B cell (primary cell): ENCODE results near the gene MGMT. TPM values are rescaled to one million over a fixed set of nuclear protein-coding genes. Genes with fewer than 3 reads are reported as not detected.

Experiments
- ATAC-seq: fragments of 200-7000 bp; cut with Tn5 transposase; one replicate; pipeline ENCODE4 v1.10.0; 2021; ENCODE audit warnings: low read depth, mild to moderate bottlenecking, moderate number of reproducible peaks, moderate library complexity
- CTCF ChIA-PET: fragments of 350-600 bp; sonication (Branson Sonifier 250); formaldehyde crosslinking; loops from one replicate; lab custom pipeline; 2021; ENCODE audit warnings: antibody characterized with exemption, inconsistent platforms; lab: Charles Lee
- POLR2A ChIA-PET: fragments of 350-600 bp; sonication (Branson Sonifier 250); formaldehyde crosslinking; loops from one replicate; lab custom pipeline; 2021; ENCODE audit warnings: antibody characterized with exemption; lab: Charles Lee
- DNase-seq: peaks from one replicate; pipeline ENCODE4 v3.0.0; 2013
- H2AFZ ChIP-seq: 2 replicates; pipeline ENCODE4 v1.6.1; 2012; ENCODE audit warnings: mild to moderate bottlenecking, low read depth, low read length; ENCODE audit not compliant: insufficient read depth, poor library complexity, severe bottlenecking
- H3K27ac ChIP-seq, 2 donors: 1 replicate in 1 of 2; 2 replicates in 1 of 2; pipeline ENCODE4 v1.5.1; 2012 to 2013; ENCODE audit warnings: low read length in 2 of 2, mild to moderate bottlenecking in 2 of 2, moderate library complexity in 1 of 2
- H3K27me3 ChIP-seq, 4 experiments: fragments of 200-600 bp in 1 of 4; sonication (generic) in 1 of 4; replicated peaks in 1 of 4; 1 replicate in 2 of 4; 2 replicates in 2 of 4; pipeline versions ENCODE4 v1.6.1 to v1.7.0; 2013 to 2016; ENCODE audit warnings: low read length in 3 of 4, mild to moderate bottlenecking in 2 of 4, mixed read lengths in 1 of 4, moderate library complexity in 1 of 4; ENCODE audit not compliant: insufficient read depth in 4 of 4, control insufficient read depth in 3 of 4; ENCODE audit errors: control extremely low read depth in 1 of 4
- H3K36me3 ChIP-seq, 2 experiments: replicated peaks in 1 of 2; 1 replicate in 1 of 2; 2 replicates in 1 of 2; pipeline versions ENCODE4 v1.6.1 to v1.7.1; 2013; ENCODE audit warnings: low read length in 1 of 2; ENCODE audit not compliant: insufficient read depth in 2 of 2, control insufficient read depth in 1 of 2; ENCODE audit errors: control extremely low read depth in 1 of 2, extremely low read depth in 1 of 2
- H3K4me1 ChIP-seq, 2 donors: fragments of 200-600 bp in 1 of 2; sonication (generic) in 1 of 2; 1 replicate in 1 of 2; 2 replicates in 1 of 2; pipeline versions ENCODE4 v1.5.1 to v1.6.1; 2013 to 2017; ENCODE audit warnings: low read length in 2 of 2; ENCODE audit not compliant: control insufficient read depth in 2 of 2, insufficient read depth in 2 of 2
- H3K4me2 ChIP-seq: replicated peaks from 2 replicates; pipeline ENCODE3; 2012; ENCODE audit warnings: mild to moderate bottlenecking, low read depth, low read length; ENCODE audit not compliant: poor library complexity, severe bottlenecking
- H3K4me3 ChIP-seq, 5 experiments: fragments of 200-600 bp in 1 of 5; sonication (generic) in 1 of 5; 1 replicate in 3 of 5; 2 replicates in 2 of 5; pipeline versions ENCODE4 v1.5.1 to v1.7.0; 2011 to 2016; ENCODE audit warnings: low read length in 4 of 5, mild to moderate bottlenecking in 4 of 5, low read depth in 2 of 5, control low read depth in 1 of 5, moderate library complexity in 1 of 5; ENCODE audit not compliant: insufficient read depth in 1 of 5; ENCODE audit errors: control extremely low read depth in 1 of 5, extremely low read depth in 1 of 5
- H3K79me2 ChIP-seq: fragments of 200-600 bp; sonication (generic); one replicate; pipeline ENCODE4 v1.6.0; 2016; ENCODE audit warnings: low read length; ENCODE audit not compliant: control insufficient read depth, insufficient read depth
- H3K9ac ChIP-seq: fragments of 200-600 bp; sonication (generic); 2 replicates; pipeline ENCODE4 v1.6.1; 2017; ENCODE audit warnings: mild to moderate bottlenecking, low read length, moderate library complexity
- H3K9me3 ChIP-seq, 3 donors: one replicate each; pipeline versions ENCODE4 v1.6.1 to v1.7.1; 2013; ENCODE audit warnings: low read length in 2 of 3; ENCODE audit not compliant: control insufficient read depth in 2 of 3, insufficient read depth in 1 of 3; ENCODE audit errors: control extremely low read depth in 1 of 3
- H4K20me1 ChIP-seq: 2 replicates; pipeline ENCODE4 v1.6.0; 2012; ENCODE audit warnings: mild to moderate bottlenecking, low read length; ENCODE audit not compliant: insufficient read depth, control insufficient read depth, poor library complexity, severe bottlenecking
- H3K27ac Mint-ChIP-seq: one replicate; pipeline ENCODE4 v1.8.0; 2021; ENCODE audit warnings: mixed read lengths
- H3K27me3 Mint-ChIP-seq: one replicate; pipeline ENCODE4 v1.8.0; 2021; ENCODE audit warnings: mixed read lengths
- H3K4me1 Mint-ChIP-seq: one replicate; pipeline ENCODE4 v1.8.0; 2021; ENCODE audit warnings: mixed read lengths
- H3K4me3 Mint-ChIP-seq: one replicate; pipeline ENCODE4 v1.8.0; 2021; ENCODE audit warnings: mixed read lengths
- H3K9me3 Mint-ChIP-seq: one replicate; pipeline ENCODE4 v1.8.0; 2022; ENCODE audit warnings: mixed read lengths; ENCODE audit not compliant: insufficient read depth
- CTCF ChIP-seq: fragments of 200-600 bp; IDR thresholded peaks from one replicate; pipeline ENCODE4 v1.8.0; 2022; ENCODE audit warnings: antibody characterized with exemption, mild to moderate bottlenecking
- EZH2 ChIP-seq: IDR thresholded peaks from 2 replicates; pipeline ENCODE4 v1.6.1; 2012; ENCODE audit warnings: borderline replicate concordance, low read depth, mild to moderate bottlenecking, moderate library complexity, low read length; ENCODE audit not compliant: insufficient read depth, poor library complexity, severe bottlenecking
- WGBS: methylation state at CpG from one replicate; pipeline ENCODE4 v1.1.5; 2013; ENCODE audit warnings: missing lambda C conversion rate; ENCODE audit not compliant: insufficient coverage; 5-methylcytosine and 5-hydroxymethylcytosine counted together
- intact Hi-C: fragments of 100-400 bp; cut with micrococcal nuclease; formaldehyde crosslinking; loops from one replicate; pipeline ENCODE4 v1.10.0; 2022
- polyA plus RNA-seq: library from polyadenylated mRNA; depleted of rRNA; stranded (reverse); fragments of >200 nt; gene quantifications from 2 replicates; pipeline ENCODE4 v1.2.3, GENCODE V29; 2012
- total RNA-seq, 2 donors: library from RNA; stranded (reverse); fragments of 120-200 nt in 1 of 2; gene quantifications; 1 replicate in 1 of 2; 2 replicates in 1 of 2; pipeline versions ENCODE4 v1.2.3 to v1.2.4, GENCODE V29; 2013 to 2022

MGMT gene
- total and polyA plus RNA-seq, 2 donors (not counting 1 experiment from before 2014, with no cell fraction given), result 16.6 to 87.7 TPM

- H3K4me1 ChIP-seq, result peaks cover 8 to 9% of the 10 kb centered on the region in 2 donors
- H3K27ac Mint-ChIP-seq, result no peak overlapping the region
- peaks cover 1 to 18% (median 8%) of the 10 kb centered on the region in 3 donors for H3K9me3 ChIP-seq
- H3K4me3 ChIP-seq, result no peak overlapping the region
- no peaks in the 10 kb centered on the region for H3K79me2 ChIP-seq
- no peak overlapping the region for H3K4me3 Mint-ChIP-seq
- no peak overlapping the region for H3K4me2 ChIP-seq
- peaks cover 15% of the 10 kb centered on the region for H3K4me1 Mint-ChIP-seq
- H3K36me3 ChIP-seq, result no peaks in the 10 kb centered on the region
- peaks cover 10% of the 10 kb centered on the region for H3K9me3 Mint-ChIP-seq
- WGBS, result 100% methylated on average over 15 of the region's 15 CpGs
- intact Hi-C loops, result no loop called here
- CTCF ChIA-PET, result no interaction called here
- ATAC-seq, result no peak
- DNase-seq, result no peak
- no peak overlapping the region for H3K9ac ChIP-seq
- no peak overlapping the region for H3K27ac ChIP-seq
- H3K27me3 ChIP-seq, result no peaks in the 10 kb centered on the region
- H2AFZ ChIP-seq, result no peak overlapping the region
- TF ChIP-seq CTCF (no peak), EZH2 (no peak)
- no peaks in the 10 kb centered on the region for H4K20me1 ChIP-seq
- H3K27me3 Mint-ChIP-seq, result no peaks in the 10 kb centered on the region
- POLR2A ChIA-PET, result no interaction called here
Observed at GRCh38 chr10:129629911-129630310, 162.9 kb downstream of the MGMT start.

GRCh38 chr10:129631006-129631405 is 164.0 kb downstream of the MGMT start:
- TF ChIP-seq EZH2 (no peak), CTCF (no peak)
- ChIA-PET POLR2A (no interaction called here), CTCF (no interaction called here)
- DNase-seq (no peak), ATAC-seq (no peak)
- H3K27ac ChIP-seq, result no peak overlapping the region
- H3K27me3 ChIP-seq, result no peaks in the 10 kb centered on the region
- no peaks in the 10 kb centered on the region for H3K36me3 ChIP-seq
- H3K9me3 ChIP-seq, result peaks cover 1 to 18% (median 8%) of the 10 kb centered on the region in 3 donors
- Mint-ChIP-seq H3K27me3 (no peaks in the 10 kb centered on the region), H3K4me1 (peaks cover 15% of the 10 kb centered on the region), H3K9me3 (peaks cover 10% of the 10 kb centered on the region), H3K4me3 (no peak overlapping the region), H3K27ac (no peak overlapping the region)
- H4K20me1 ChIP-seq, result no peaks in the 10 kb centered on the region
- WGBS, result 90% methylated on average over 3 of the region's 6 CpGs
- intact Hi-C loops, result no loop called here
- H3K79me2 ChIP-seq, result no peaks in the 10 kb centered on the region
- no peak overlapping the region for H3K4me2 ChIP-seq
- peaks cover 8 to 9% of the 10 kb centered on the region in 2 donors for H3K4me1 ChIP-seq
- no peak overlapping the region for H3K9ac ChIP-seq
- H2AFZ ChIP-seq, result no peak overlapping the region
- no peak overlapping the region for H3K4me3 ChIP-seq
